ENCODE results near the gene SDHC.

SDHC gene

DNA sequence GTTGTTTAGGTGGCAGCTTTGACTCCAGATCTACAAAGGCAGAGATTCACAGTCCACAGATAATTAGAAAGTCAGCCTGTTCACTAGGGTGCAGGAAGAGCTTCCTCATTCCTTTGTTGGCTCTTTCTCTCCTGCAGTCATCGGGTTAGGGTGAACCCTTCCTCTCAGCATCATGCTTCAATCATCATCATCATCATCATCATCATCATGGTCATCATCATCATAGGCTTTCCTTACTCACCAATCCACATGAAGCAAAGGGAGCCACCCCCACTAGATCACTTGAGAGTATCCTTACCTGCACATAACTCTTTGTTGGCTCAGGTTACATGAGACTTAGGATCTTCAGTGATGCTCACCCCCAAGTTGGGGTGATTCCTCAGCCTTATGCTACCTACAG is 23.4 kb upstream of the SDHC start:
- no peaks in the 10 kb centered on the region for H3K9me3 ChIP-seq (ENCODE audit: control insufficient read depth in 1 of 2, low read length in 2 of 2)
- H3K4me1 ChIP-seq (ENCODE audit: control insufficient read depth in 1 of 2, insufficient read depth in 2 of 2, low read length in 2 of 2) = no peaks in the 10 kb centered on the region
- H3K27me3 ChIP-seq (ENCODE audit: low read depth, low read length) = no peaks in the 10 kb centered on the region
- no peaks in the 10 kb centered on the region for H3K36me3 ChIP-seq (ENCODE audit: control insufficient read depth in 1 of 2, insufficient read depth in 2 of 2, low read length in 2 of 2)
- no peak overlapping the region for H3K4me3 ChIP-seq (ENCODE audit: low read depth in 1 of 2, low read length in 2 of 2)
- no peak overlapping the region for H3K27ac ChIP-seq (ENCODE audit: low read length)

DNA sequence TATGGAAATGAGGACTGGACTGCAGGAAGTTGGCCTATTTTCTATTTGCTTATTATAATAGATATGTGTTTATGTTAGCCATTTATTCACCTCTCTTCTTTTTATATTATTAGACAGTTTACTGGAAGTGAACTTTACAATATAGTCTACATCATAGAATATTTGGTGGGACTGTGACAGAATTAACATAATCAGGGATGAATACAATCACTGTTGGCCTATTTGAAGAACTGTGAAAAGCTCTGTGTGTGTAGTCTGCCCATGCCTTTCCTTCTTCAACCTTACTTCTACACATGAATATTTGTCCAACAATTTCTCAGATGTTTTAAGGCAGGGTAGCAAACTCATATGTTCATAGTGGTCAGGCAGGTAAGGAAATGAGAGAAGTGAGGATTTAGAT is 16.8 kb upstream of the SDHC start:
- no peaks in the 10 kb centered on the region for H3K27me3 ChIP-seq (ENCODE audit: low read depth, low read length)

DNA sequence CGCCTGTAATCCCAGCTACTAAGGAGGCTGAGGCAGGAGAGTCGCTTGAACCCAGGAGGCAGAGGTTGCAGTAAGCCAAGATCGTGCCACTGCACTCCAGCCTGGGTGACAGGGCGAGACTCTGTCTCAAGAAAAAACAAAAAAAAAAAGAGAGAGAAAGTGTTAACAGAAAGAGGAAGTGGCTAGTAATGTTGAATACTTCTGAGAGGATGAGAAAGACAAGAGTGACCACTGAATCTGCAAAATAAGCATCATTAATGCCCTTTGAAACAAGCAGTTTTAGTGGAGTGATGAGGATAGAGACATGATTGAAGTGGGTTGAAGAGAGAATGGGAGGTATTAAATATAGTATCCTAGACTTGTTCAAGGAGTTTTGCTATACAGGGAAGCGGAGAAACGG is 16.1 kb upstream of the SDHC start:
- Histone ChIP-seq H3K27me3 (ENCODE audit: low read depth, low read length) (no peaks in the 10 kb centered on the region), H3K9me3 (ENCODE audit: control insufficient read depth in 1 of 2, low read length in 2 of 2) (no peaks in the 10 kb centered on the region), H3K36me3 (ENCODE audit: control insufficient read depth in 1 of 2, insufficient read depth in 2 of 2, low read length in 2 of 2) (no peaks in the 10 kb centered on the region), H3K27ac (ENCODE audit: low read length) (no peak overlapping the region), H3K4me3 (ENCODE audit: low read depth in 1 of 2, low read length in 2 of 2) (no peak overlapping the region), H3K4me1 (ENCODE audit: control insufficient read depth in 1 of 2, insufficient read depth in 2 of 2, low read length in 2 of 2) (no peaks in the 10 kb centered on the region)

More for the DNA sequence above, 16.8 kb upstream of the SDHC start:
- Histone ChIP-seq H3K4me1 (ENCODE audit: control insufficient read depth in 1 of 2, insufficient read depth in 2 of 2, low read length in 2 of 2) (no peaks in the 10 kb centered on the region), H3K4me3 (ENCODE audit: low read depth in 1 of 2, low read length in 2 of 2) (no peak overlapping the region), H3K36me3 (ENCODE audit: control insufficient read depth in 1 of 2, insufficient read depth in 2 of 2, low read length in 2 of 2) (no peaks in the 10 kb centered on the region), H3K9me3 (ENCODE audit: control insufficient read depth in 1 of 2, low read length in 2 of 2) (no peaks in the 10 kb centered on the region), H3K27ac (ENCODE audit: low read length) (no peak overlapping the region)

DNA sequence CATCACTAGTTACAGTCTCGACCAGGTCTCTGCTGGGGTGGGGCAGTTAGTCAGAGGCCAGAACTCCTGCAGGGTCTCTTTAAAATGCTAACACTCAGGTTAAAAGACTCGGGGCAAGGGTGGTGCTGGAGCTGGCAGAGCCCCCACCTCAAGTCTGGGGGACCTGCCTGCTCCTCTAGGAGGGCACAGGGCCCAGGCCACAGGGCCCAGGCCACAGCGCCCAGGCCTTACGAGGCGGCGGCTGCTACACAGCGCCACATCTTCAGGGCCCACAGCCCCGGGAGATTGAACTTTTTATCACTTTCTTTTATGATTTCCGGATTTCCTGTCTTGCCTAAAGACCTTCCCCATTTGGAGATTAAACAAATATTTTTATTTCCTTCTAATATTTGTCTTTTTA is 14.8 kb upstream of the SDHC start:
- Histone ChIP-seq H3K9me3 (ENCODE audit: control insufficient read depth in 1 of 2, low read length in 2 of 2) (no peaks in the 10 kb centered on the region), H3K4me1 (ENCODE audit: control insufficient read depth in 1 of 2, insufficient read depth in 2 of 2, low read length in 2 of 2) (no peaks in the 10 kb centered on the region), H3K27ac (ENCODE audit: low read length) (no peak overlapping the region)

DNA sequence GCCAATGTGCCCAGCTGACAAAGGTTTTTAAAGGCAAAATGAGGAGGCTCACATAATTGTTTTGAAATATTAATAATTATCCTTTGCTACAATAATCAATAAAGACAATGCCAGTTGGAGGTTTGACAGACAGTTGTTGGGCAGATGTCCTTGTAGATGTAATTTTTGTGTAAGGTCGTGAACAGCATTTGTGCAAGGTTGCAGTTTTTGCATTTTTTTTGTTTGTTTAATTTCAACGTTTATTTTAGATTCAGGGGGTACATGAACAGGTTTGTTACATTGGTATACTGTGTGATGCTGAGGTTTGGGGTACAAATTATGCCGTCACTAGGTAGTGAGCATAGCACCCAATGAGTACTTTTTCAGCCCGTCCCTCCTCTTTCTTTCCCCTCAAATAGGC is 13.7 kb upstream of the SDHC start:
- peaks cover 6 to 8% of the 10 kb centered on the region in 2 donors for H3K4me1 ChIP-seq (ENCODE audit: control insufficient read depth in 1 of 2, insufficient read depth in 2 of 2, low read length in 2 of 2)
- no peaks in the 10 kb centered on the region for H3K9me3 ChIP-seq (ENCODE audit: control insufficient read depth in 1 of 2, low read length in 2 of 2)
- H3K27me3 ChIP-seq (ENCODE audit: low read depth, low read length) = no peaks in the 10 kb centered on the region
- H3K36me3 ChIP-seq (ENCODE audit: control insufficient read depth in 1 of 2, insufficient read depth in 2 of 2, low read length in 2 of 2) = no peaks in the 10 kb centered on the region
- no peak overlapping the region for H3K4me3 ChIP-seq (ENCODE audit: low read depth in 1 of 2, low read length in 2 of 2)
- no peak overlapping the region for H3K27ac ChIP-seq (ENCODE audit: low read length)

More for the DNA sequence above, 14.8 kb upstream of the SDHC start:
- Histone ChIP-seq H3K36me3 (ENCODE audit: control insufficient read depth in 1 of 2, insufficient read depth in 2 of 2, low read length in 2 of 2) (no peaks in the 10 kb centered on the region), H3K4me3 (ENCODE audit: low read depth in 1 of 2, low read length in 2 of 2) (no peak overlapping the region), H3K27me3 (ENCODE audit: low read depth, low read length) (no peaks in the 10 kb centered on the region)

DNA sequence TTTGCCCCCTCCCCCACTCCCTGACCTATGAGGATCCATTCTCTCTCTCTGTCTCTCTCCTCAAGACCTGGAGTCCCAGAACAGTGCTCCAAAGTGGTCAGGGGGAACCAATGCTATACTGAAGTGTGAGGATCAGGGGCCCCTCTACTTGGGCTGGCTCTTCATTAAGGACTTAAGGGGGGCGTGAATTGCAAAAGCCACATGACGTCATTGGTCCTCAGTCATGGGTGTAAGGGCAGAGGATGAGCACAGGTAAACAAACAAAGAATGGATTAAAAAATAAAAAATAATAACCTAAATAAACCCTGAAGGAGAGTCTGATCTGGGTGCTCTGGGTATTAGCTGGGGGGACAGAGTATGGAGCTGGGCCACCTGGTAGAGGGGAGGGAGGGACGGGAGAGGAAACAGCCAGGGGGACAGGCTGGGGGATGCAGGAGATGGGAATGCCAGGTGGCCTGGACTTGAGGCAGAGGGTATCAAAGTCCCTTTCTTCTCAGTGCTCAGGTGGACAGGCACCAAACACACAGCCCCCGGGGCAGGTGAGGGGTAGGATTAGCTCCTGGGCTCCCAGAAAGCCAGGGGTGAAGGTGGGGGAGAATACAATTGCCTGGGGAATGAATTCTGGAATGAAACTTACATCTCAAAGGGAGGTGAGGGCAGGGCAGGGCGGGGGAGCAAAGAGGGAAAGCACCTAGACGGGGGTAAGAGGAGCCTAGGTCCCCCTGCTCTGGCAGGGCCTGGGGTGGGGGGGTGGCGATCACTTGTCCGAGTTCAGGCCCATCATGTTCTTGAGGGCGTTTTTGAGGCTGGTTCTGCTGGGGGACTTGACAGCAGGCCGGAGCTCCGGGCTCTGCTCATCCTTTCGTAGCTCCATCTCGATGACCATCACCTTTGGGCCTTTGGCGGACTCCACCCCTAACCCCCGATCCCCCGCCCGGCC is 9.0 kb upstream of the SDHC start:
- H3K4me3 ChIP-seq (ENCODE audit: low read depth in 1 of 2, low read length in 2 of 2) = peak overlapping the region; percentile 71 to 87
- peaks cover 6 to 12% of the 10 kb centered on the region in 2 donors for H3K4me1 ChIP-seq (ENCODE audit: control insufficient read depth in 1 of 2, insufficient read depth in 2 of 2, low read length in 2 of 2)
- no peak overlapping the region for H3K27ac ChIP-seq (ENCODE audit: low read length)

DNA sequence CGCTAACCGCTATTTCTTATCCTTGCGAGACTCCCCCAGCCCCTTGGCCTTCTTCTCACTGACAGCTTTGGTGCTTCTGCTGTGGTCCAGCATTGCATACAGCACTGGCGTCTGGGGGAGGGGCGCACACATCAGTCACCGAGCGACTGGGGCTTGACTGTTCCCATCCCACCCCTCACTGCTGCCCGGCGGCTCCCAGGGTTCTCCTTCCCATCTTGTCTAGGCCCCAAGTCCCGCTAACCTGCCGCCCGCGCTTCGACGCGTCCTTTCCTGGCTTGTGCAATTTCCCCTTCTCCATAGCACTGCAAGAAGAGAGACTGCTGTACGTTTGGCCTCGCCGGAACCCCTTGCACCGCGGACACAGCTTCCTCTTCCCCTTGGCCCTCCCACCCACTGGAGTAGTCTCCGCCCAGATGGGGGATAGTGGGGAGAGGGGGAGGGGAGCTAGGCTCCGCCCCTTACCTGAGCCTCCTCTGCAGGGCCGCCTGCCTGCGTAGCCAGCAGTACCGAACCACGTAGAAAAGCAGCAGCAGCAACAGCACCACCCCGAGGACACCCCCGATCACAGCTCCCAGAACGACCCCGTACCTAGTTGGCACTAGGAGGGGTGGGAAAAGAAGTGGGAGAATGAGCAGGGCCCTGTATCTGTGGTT is 8.2 kb upstream of the SDHC start:
- no peaks in the 10 kb centered on the region for H3K27me3 ChIP-seq (ENCODE audit: low read depth, low read length)
- no peaks in the 10 kb centered on the region for H3K36me3 ChIP-seq (ENCODE audit: control insufficient read depth in 1 of 2, insufficient read depth in 2 of 2, low read length in 2 of 2)
- peak overlapping the region; percentile 71 to 87 for H3K4me3 ChIP-seq (ENCODE audit: low read depth in 1 of 2, low read length in 2 of 2)
- H3K9me3 ChIP-seq (ENCODE audit: control insufficient read depth in 1 of 2, low read length in 2 of 2) = no peaks in the 10 kb centered on the region
- peak overlapping the region; percentile 31 for H3K27ac ChIP-seq (ENCODE audit: low read length)
- peaks cover 6 to 12% of the 10 kb centered on the region in 2 donors for H3K4me1 ChIP-seq (ENCODE audit: control insufficient read depth in 1 of 2, insufficient read depth in 2 of 2, low read length in 2 of 2)

More for the DNA sequence above, 9.0 kb upstream of the SDHC start:
- no peaks in the 10 kb centered on the region for H3K36me3 ChIP-seq (ENCODE audit: control insufficient read depth in 1 of 2, insufficient read depth in 2 of 2, low read length in 2 of 2)
- no peaks in the 10 kb centered on the region for H3K27me3 ChIP-seq (ENCODE audit: low read depth, low read length)
- H3K9me3 ChIP-seq (ENCODE audit: control insufficient read depth in 1 of 2, low read length in 2 of 2) = no peaks in the 10 kb centered on the region

DNA sequence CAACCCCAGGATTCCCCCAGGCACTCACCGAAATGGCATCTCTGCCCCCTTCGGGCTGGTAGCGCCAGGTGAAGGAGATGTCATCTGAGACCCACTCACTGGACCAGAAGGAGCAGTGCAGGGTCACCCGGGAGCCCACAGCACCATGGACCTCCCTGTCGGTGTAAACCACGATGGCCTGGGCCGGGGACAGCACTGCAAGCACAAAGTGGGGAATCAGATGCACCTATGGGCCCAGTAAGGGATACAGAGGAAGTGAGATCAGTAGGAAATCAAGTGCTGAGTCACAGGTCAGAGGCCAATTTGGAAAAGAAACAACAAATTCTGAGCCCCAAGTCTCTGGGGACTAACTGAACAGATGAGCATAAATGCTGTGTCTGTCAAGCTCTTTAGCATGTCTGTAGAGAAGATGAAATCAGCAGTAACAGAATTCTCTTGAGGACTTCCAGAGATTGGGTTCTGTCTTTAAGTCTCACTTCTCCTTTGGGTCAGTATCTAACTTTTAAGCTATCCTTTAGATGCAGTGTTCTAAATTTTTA is 6.9 kb upstream of the SDHC start:
- no peaks in the 10 kb centered on the region for H3K36me3 ChIP-seq (ENCODE audit: control insufficient read depth in 1 of 2, insufficient read depth in 2 of 2, low read length in 2 of 2)
- no peak overlapping the region for H3K27ac ChIP-seq (ENCODE audit: low read length)
- H3K4me3 ChIP-seq (ENCODE audit: low read depth in 1 of 2, low read length in 2 of 2) = no peak overlapping the region
- no peaks in the 10 kb centered on the region for H3K27me3 ChIP-seq (ENCODE audit: low read depth, low read length)
- no peaks in the 10 kb centered on the region for H3K9me3 ChIP-seq (ENCODE audit: control insufficient read depth in 1 of 2, low read length in 2 of 2)
- peaks cover 6 to 12% of the 10 kb centered on the region in 2 donors for H3K4me1 ChIP-seq (ENCODE audit: control insufficient read depth in 1 of 2, insufficient read depth in 2 of 2, low read length in 2 of 2)

DNA sequence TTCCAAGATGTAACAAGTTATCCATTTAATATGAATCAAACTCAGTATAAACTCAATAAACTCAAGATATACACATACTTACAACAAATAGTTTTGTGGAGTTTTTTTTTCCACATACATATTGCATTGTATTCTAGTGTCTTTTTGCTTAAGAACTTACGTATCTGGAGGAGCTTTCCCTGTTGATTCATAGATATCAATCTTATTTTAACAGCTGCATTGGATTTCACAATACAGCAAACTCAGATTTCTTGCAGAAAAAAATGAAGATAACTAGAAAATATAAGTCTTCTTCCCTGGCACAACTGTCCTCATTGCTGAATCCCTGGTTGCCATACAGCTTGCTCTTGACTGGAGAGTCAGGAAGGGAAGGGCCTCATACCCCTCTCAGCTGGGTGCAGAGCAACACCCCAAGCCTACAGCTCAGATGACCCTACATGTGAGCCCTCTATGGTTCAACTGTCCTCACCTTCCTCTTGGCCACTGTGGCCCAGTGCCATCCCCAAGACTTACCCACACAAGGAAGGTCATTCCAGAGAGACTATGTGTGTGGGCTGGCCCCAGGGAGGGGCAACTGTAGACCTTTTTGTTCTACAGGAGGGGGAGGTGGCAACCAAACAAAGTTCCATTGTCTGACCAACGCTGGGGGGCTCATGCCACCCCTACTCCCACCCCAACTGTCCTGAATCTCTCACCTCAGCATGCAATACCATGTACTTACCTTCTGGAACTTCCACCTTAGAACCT is 6.1 kb upstream of the SDHC start:
- Histone ChIP-seq H3K27ac (ENCODE audit: low read length) (no peak overlapping the region), H3K9me3 (ENCODE audit: control insufficient read depth in 1 of 2, low read length in 2 of 2) (no peaks in the 10 kb centered on the region), H3K4me3 (ENCODE audit: low read depth in 1 of 2, low read length in 2 of 2) (no peak overlapping the region), H3K4me1 (ENCODE audit: control insufficient read depth in 1 of 2, insufficient read depth in 2 of 2, low read length in 2 of 2) (peaks cover 6 to 12% of the 10 kb centered on the region in 2 donors), H3K27me3 (ENCODE audit: low read depth, low read length) (no peaks in the 10 kb centered on the region), H3K36me3 (ENCODE audit: control insufficient read depth in 1 of 2, insufficient read depth in 2 of 2, low read length in 2 of 2) (no peaks in the 10 kb centered on the region)

DNA sequence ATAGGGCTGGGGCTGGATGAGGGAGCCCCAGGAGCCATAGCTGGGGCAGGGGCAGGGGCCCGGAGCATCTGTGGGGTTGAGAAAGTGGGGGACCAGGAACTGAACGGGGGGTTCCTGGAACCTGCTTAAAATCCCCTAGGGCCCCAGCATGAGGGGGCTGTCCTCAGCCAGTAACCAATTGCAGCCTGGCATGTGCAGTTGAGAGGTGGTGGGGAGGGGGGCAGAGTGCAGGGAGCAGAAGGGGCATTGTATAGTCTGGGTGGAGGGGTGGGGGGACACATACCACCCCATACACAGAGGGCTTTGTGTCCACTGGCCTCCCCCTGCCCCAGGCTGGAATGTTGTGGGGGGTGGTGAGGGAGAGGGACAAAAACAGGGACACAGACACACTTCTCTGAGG is 4.3 kb upstream of the SDHC start, which contains the start of gene MPZ:
Gene MPZ, minus strand, starts transcription at position 101 of the 400 bp plus-strand sequence. Its CDS starts 63 bp downstream, at position 38.
- Histone ChIP-seq H3K27me3 (ENCODE audit: low read depth, low read length) (no peaks in the 10 kb centered on the region), H3K4me3 (ENCODE audit: low read depth in 1 of 2, low read length in 2 of 2) (no peak within 1 kb of the TSS), H3K4me1 (ENCODE audit: control insufficient read depth in 1 of 2, insufficient read depth in 2 of 2, low read length in 2 of 2) (peaks cover 8 to 16% of the 10 kb centered on the region in 2 donors), H3K9me3 (ENCODE audit: control insufficient read depth in 1 of 2, low read length in 2 of 2) (no peaks in the 10 kb centered on the region), H3K27ac (ENCODE audit: low read length) (no peak within 1 kb of the TSS), H3K36me3 (ENCODE audit: control insufficient read depth in 1 of 2, insufficient read depth in 2 of 2, low read length in 2 of 2) (peaks cover 0 to 4% of the 10 kb centered on the region in 2 donors)
